HG03520 (cell line): ENCODE results near the gene PHF2.

Experiments
- ATAC-seq: cut with Tn5 transposase; IDR thresholded peaks from one replicate; pipeline ENCODE4 v1.9.1; 2021; ENCODE audit warnings: mild to moderate bottlenecking, moderate library complexity; ENCODE audit not compliant: unreplicated experiment

PHF2 gene

GRCh38 chr9:93675336-93676150 is 99.2 kb downstream of the PHF2 start:
- no peak for ATAC-seq

GRCh38 chr9:93676310-93677047 is 100.1 kb downstream of the PHF2 start:
- ATAC-seq = no peak

- ATAC-seq = no peak
Observed at GRCh38 chr9:93677048-93677571, 100.7 kb downstream of the PHF2 start.

GRCh38 chr9:93677641-93678136 is 101.3 kb downstream of the PHF2 start:
- no peak for ATAC-seq

- no peak for ATAC-seq
Observed at GRCh38 chr9:93678199-93679019, 102.0 kb downstream of the PHF2 start.

- no peak for ATAC-seq
Observed at GRCh38 chr9:93679536-93680442, 103.4 kb downstream of the PHF2 start.

GRCh38 chr9:93680443-93681268 is 104.3 kb downstream of the PHF2 start:
- no peak for ATAC-seq

GRCh38 chr9:93681269-93682154 is 105.1 kb downstream of the PHF2 start:
- no peak for ATAC-seq

- no peak for ATAC-seq
Observed at GRCh38 chr9:93682155-93682968, 106.0 kb downstream of the PHF2 start.

GRCh38 chr9:93683331-93684134 is 107.1 kb downstream of the PHF2 start:
- ATAC-seq = no peak

- ATAC-seq = no peak
Observed at GRCh38 chr9:93684161-93684765, 107.9 kb downstream of the PHF2 start.

GRCh38 chr9:93684806-93685543 is 108.6 kb downstream of the PHF2 start:
- no peak for ATAC-seq

- ATAC-seq = no peak
Observed at GRCh38 chr9:93686127-93686879, 109.9 kb downstream of the PHF2 start.

GRCh38 chr9:93686880-93687236 is 110.5 kb downstream of the PHF2 start:
- ATAC-seq = no peak

GRCh38 chr9:93690618-93691017 is 114.2 kb downstream of the PHF2 start:
- ATAC-seq = no peak
